Measurements from ENCODE around the gene ATXN7. TPM values are rescaled to one million over a fixed set of nuclear protein-coding genes. Genes with fewer than 3 reads are reported as not detected.

Gene ATXN7
- total RNA-seq, 1 donor from 2014 or later = 9.5 TPM

DNA sequence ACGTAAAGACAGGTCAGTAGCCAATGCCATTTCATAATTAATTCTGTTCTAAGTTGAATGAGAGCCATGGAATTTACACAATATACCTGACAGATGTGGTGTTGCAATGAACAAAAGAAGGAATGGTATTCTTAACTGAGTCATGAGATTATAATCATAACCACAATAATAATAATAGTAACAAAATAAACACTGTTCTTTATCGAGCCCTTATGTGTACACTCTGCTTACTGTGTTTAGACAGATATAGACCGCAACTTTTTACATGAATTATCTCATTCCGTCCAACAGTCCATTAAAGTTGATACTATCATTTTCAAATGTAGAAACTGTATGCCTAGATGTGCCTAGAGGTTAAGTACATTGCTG lies 76.7 kb downstream of the ATXN7 start:
- DNase-seq (ENCODE audit: low read depth) = peak; percentile 95
- H3K4me3 ChIP-seq (ENCODE audit: low read depth, low read length) = no peak overlapping the region
- FAIRE-seq = no peak
- no peaks in the 10 kb centered on the region for H3K27me3 ChIP-seq (ENCODE audit: control insufficient read depth, insufficient read depth, low read length)
- peaks cover 3% of the 10 kb centered on the region for H3K36me3 ChIP-seq (ENCODE audit: control insufficient read depth, insufficient read depth, low read length)
- no peak for TF ChIP-seq CTCF (IDR thresholded peaks at IDR 0.05; ENCODE audit: insufficient read depth, low read length, severe bottlenecking)

DNA sequence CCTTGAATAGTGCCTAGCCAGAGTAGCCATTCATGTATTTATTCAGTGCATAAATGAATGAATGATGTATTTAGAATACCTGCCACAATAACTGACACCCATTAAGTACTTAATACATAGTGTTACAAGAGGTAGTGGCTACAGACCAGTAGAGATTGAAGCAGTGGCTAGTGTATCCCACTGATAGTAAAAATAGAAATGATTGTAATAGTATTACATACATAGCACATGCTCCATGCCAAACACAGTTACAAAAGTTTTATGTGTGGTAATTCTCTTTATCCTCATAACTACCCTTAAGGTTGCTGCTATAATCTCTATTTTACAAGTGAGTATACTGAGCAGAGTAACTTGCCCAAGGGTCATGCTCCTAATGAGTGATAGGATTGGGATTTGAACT lies 78.9 kb downstream of the ATXN7 start:
- peaks cover 3% of the 10 kb centered on the region for H3K36me3 ChIP-seq (ENCODE audit: control insufficient read depth, insufficient read depth, low read length)
- H3K4me3 ChIP-seq (ENCODE audit: low read depth, low read length) = no peak overlapping the region
- DNase-seq (ENCODE audit: low read depth) = no peak
- H3K27me3 ChIP-seq (ENCODE audit: control insufficient read depth, insufficient read depth, low read length) = no peaks in the 10 kb centered on the region
- TF ChIP-seq CTCF (IDR thresholded peaks at IDR 0.05; ENCODE audit: insufficient read depth, low read length, severe bottlenecking) = no peak
- no peak for FAIRE-seq

- TF ChIP-seq CTCF (IDR thresholded peaks at IDR 0.05; ENCODE audit: insufficient read depth, low read length, severe bottlenecking) = no peak
- Histone ChIP-seq H3K27me3 (ENCODE audit: control insufficient read depth, insufficient read depth, low read length) (no peaks in the 10 kb centered on the region), H3K4me3 (ENCODE audit: low read depth, low read length) (no peak overlapping the region), H3K36me3 (ENCODE audit: control insufficient read depth, insufficient read depth, low read length) (peaks cover 3% of the 10 kb centered on the region)
- FAIRE-seq (no peak), DNase-seq (ENCODE audit: low read depth) (no peak)
These were observed 80.0 kb downstream of the ATXN7 start for GRCh38 chr3:63943678-63944077.

GRCh38 chr3:63945558-63946096 lies 82.0 kb downstream of the ATXN7 start:
- DNase-seq (ENCODE audit: low read depth) = no peak
- peak; percentile 18 for FAIRE-seq
- Histone ChIP-seq H3K27me3 (ENCODE audit: control insufficient read depth, insufficient read depth, low read length) (no peaks in the 10 kb centered on the region), H3K36me3 (ENCODE audit: control insufficient read depth, insufficient read depth, low read length) (peaks cover 3% of the 10 kb centered on the region), H3K4me3 (ENCODE audit: low read depth, low read length) (no peak overlapping the region)
- no peak for TF ChIP-seq CTCF (IDR thresholded peaks at IDR 0.05; ENCODE audit: insufficient read depth, low read length, severe bottlenecking)

GRCh38 chr3:63946753-63947152 lies 83.1 kb downstream of the ATXN7 start:
- TF ChIP-seq CTCF (IDR thresholded peaks at IDR 0.05; ENCODE audit: insufficient read depth, low read length, severe bottlenecking) = no peak
- no peak for DNase-seq (ENCODE audit: low read depth)
- Histone ChIP-seq H3K27me3 (ENCODE audit: control insufficient read depth, insufficient read depth, low read length) (no peaks in the 10 kb centered on the region), H3K36me3 (ENCODE audit: control insufficient read depth, insufficient read depth, low read length) (peaks cover 3% of the 10 kb centered on the region), H3K4me3 (ENCODE audit: low read depth, low read length) (no peak overlapping the region)
- FAIRE-seq = no peak

- FAIRE-seq = no peak
These were observed 83.9 kb downstream of the ATXN7 start for GRCh38 chr3:63947594-63947993.

More at GRCh38 chr3:63947594-63947993, 83.9 kb downstream of the ATXN7 start:
- Histone ChIP-seq H3K4me3 (ENCODE audit: low read depth, low read length) (no peak overlapping the region), H3K36me3 (ENCODE audit: control insufficient read depth, insufficient read depth, low read length) (peaks cover 1% of the 10 kb centered on the region), H3K27me3 (ENCODE audit: control insufficient read depth, insufficient read depth, low read length) (no peaks in the 10 kb centered on the region)
- TF ChIP-seq CTCF (IDR thresholded peaks at IDR 0.05; ENCODE audit: insufficient read depth, low read length, severe bottlenecking) = no peak
- DNase-seq (ENCODE audit: low read depth) = no peak
